ENCODE measurements around the gene PGAP6. TPM values are rescaled to one million over a fixed set of nuclear protein-coding genes. Genes with fewer than 3 reads are reported as not detected.

PGAP6 gene
- total RNA-seq (2022; extraction: Qiagen RNA extraction) = 28.8 to 39.8 TPM (median 37.5 TPM) in 5 replicates

GRCh38 chr16:381789-382717 is at the start of gene PGAP6:
Gene PGAP6, minus strand, starts transcription at chr16:381978. Its CDS starts 157 bp downstream, at chr16:381821.

GRCh38 chr16:425082-425718 is 43.4 kb upstream of the PGAP6 start, which contains the start of gene RAB11FIP3:
Gene RAB11FIP3, plus strand, starts transcription at chr16:425649. Its CDS starts 358 bp downstream, at chr16:426007.

GRCh38 chr16:401468-402348 is 19.9 kb upstream of the PGAP6 start, which contains the start of gene DECR2:
Gene DECR2, plus strand, starts transcription at chr16:401885. Its CDS starts 79 bp downstream, at chr16:401964.

GRCh38 chr16:397135-397661 is 15.4 kb upstream of the PGAP6 start, which contains the start of gene NME4:
Gene NME4, plus strand, starts transcription at chr16:397199. Its CDS starts 24 bp downstream, at chr16:397223.

GRCh38 chr16:370443-370842 is 11.3 kb downstream of the PGAP6 start, which contains the start of gene MRPL28:
Gene MRPL28, minus strand, starts transcription at chr16:370538. Its CDS starts 320 bp downstream, at chr16:370218.

GRCh38 chr16:352547-353403 is 29.0 kb downstream of the PGAP6 start, which contains the start of gene AXIN1:
Gene AXIN1, minus strand, starts transcription at chr16:352723. Its CDS starts 5,698 bp downstream, at chr16:347025.

Other genes starting within 250 kb of the PGAP6 start
- gene NPRL3, start 243.3 kb downstream of the PGAP6 start, total RNA-seq (2022; extraction: Qiagen RNA extraction) = 21.0 to 29.7 TPM (median 26.8 TPM) in 5 replicates
- 0.19 TPM in 1 of 5 replicates, not detected in the others for gene HBZ, start 229.3 kb downstream of the PGAP6 start, total RNA-seq (2022; extraction: Qiagen RNA extraction)
- not detected in 5 replicates for gene HBM, start 216.0 kb downstream of the PGAP6 start, total RNA-seq (2022; extraction: Qiagen RNA extraction)
- 0.47 to 0.97 TPM (median 0.68 TPM) in 4 of 5 replicates, not detected in the other for gene HBA2, start 209.1 kb downstream of the PGAP6 start, total RNA-seq (2022; extraction: Qiagen RNA extraction)
- 0.87 to 2.8 TPM (median 1.5 TPM) in 4 of 5 replicates, not detected in the other for gene HBA1, start 205.3 kb downstream of the PGAP6 start, total RNA-seq (2022; extraction: Qiagen RNA extraction)
- 4.6 to 8.2 TPM (median 7.1 TPM) in 5 replicates for gene HBQ1, start 201.5 kb downstream of the PGAP6 start, total RNA-seq (2022; extraction: Qiagen RNA extraction)
- gene LUC7L, start 152.5 kb downstream of the PGAP6 start, total RNA-seq (2022; extraction: Qiagen RNA extraction) = 41.1 to 48.4 TPM (median 46.1 TPM) in 5 replicates
- gene FAM234A, start 147.2 kb downstream of the PGAP6 start, total RNA-seq (2022; extraction: Qiagen RNA extraction) = 40.8 to 49.2 TPM (median 48.4 TPM) in 5 replicates
- 3.4 to 5.4 TPM (median 4.9 TPM) in 5 replicates for gene RGS11, start 106.0 kb downstream of the PGAP6 start, total RNA-seq (2022; extraction: Qiagen RNA extraction)
- gene ARHGDIG, start 101.4 kb downstream of the PGAP6 start, total RNA-seq (2022; extraction: Qiagen RNA extraction) = 2.7 to 3.4 TPM (median 3.2 TPM) in 5 replicates
- gene PDIA2, start 98.8 kb downstream of the PGAP6 start, total RNA-seq (2022; extraction: Qiagen RNA extraction) = 0.11 to 0.65 TPM (median 0.42 TPM) in 5 replicates
- 24.5 to 34.7 TPM (median 31.7 TPM) in 5 replicates for gene AXIN1, start 29.3 kb downstream of the PGAP6 start, total RNA-seq (2022; extraction: Qiagen RNA extraction)
- gene MRPL28, start 11.4 kb downstream of the PGAP6 start, total RNA-seq (2022; extraction: Qiagen RNA extraction) = 121 to 139 TPM (median 132 TPM) in 5 replicates
- 288 to 451 TPM (median 424 TPM) in 5 replicates for gene NME4, start 15.2 kb upstream of the PGAP6 start, total RNA-seq (2022; extraction: Qiagen RNA extraction)
- gene DECR2, start 19.9 kb upstream of the PGAP6 start, total RNA-seq (2022; extraction: Qiagen RNA extraction) = 20.9 to 31.4 TPM (median 26.9 TPM) in 5 replicates
- gene RAB11FIP3, start 43.7 kb upstream of the PGAP6 start, total RNA-seq (2022; extraction: Qiagen RNA extraction) = 22.9 to 30.3 TPM (median 25.1 TPM) in 5 replicates
- 39.5 to 81.2 TPM (median 72.0 TPM) in 5 replicates for gene CAPN15, start 145.7 kb upstream of the PGAP6 start, total RNA-seq (2022; extraction: Qiagen RNA extraction)
- 0.09 to 0.24 TPM (median 0.20 TPM) in 5 replicates for gene PRR35, start 178.4 kb upstream of the PGAP6 start, total RNA-seq (2022; extraction: Qiagen RNA extraction)
- gene NHLRC4, start 185.0 kb upstream of the PGAP6 start, total RNA-seq (2022; extraction: Qiagen RNA extraction) = 0.06 to 0.26 TPM (median 0.19 TPM) in 5 replicates
- gene PIGQ, start 188.0 kb upstream of the PGAP6 start, total RNA-seq (2022; extraction: Qiagen RNA extraction) = 26.9 to 42.7 TPM (median 40.1 TPM) in 5 replicates
- 12.0 to 18.7 TPM (median 17.9 TPM) in 5 replicates for gene RAB40C, start 208.1 kb upstream of the PGAP6 start, total RNA-seq (2022; extraction: Qiagen RNA extraction)
- 0.08 to 0.23 TPM (median 0.12 TPM) in 5 replicates for gene WFIKKN1, start 249.0 kb upstream of the PGAP6 start, total RNA-seq (2022; extraction: Qiagen RNA extraction)